ENCODE data around the gene ZNF280C.

Gene ZNF280C

GRCh38 chrX:130165181-130165702 lies 103.5 kb downstream of the ZNF280C start:
- Mint-ChIP-seq H3K4me1 (ENCODE audit: low read depth) (peaks cover 14% of the 10 kb centered on the region), H3K27me3 (no peaks in the 10 kb centered on the region), H3K9me3 (no peaks in the 10 kb centered on the region), H3K27ac (peak overlapping the region; percentile 90), H3K4me3 (peak overlapping the region; percentile 81), H3K36me3 (ENCODE audit: low read depth) (peaks cover 10% of the 10 kb centered on the region)
- intact Hi-C loops (cut with micrococcal nuclease), result no loop called here

- intact Hi-C loops (cut with micrococcal nuclease), result no loop called here
- H3K4me1 Mint-ChIP-seq (ENCODE audit: low read depth), result peaks cover 14% of the 10 kb centered on the region
- no peaks in the 10 kb centered on the region for H3K27me3 Mint-ChIP-seq
- no peak overlapping the region for H3K27ac Mint-ChIP-seq
- H3K9me3 Mint-ChIP-seq, result no peaks in the 10 kb centered on the region
- peaks cover 10% of the 10 kb centered on the region for H3K36me3 Mint-ChIP-seq (ENCODE audit: low read depth)
- H3K4me3 Mint-ChIP-seq, result peak overlapping the region; percentile 32
Measured at GRCh38 chrX:130163398-130163797, 105.3 kb downstream of the ZNF280C start.

- Mint-ChIP-seq H3K27me3 (no peaks in the 10 kb centered on the region), H3K4me1 (ENCODE audit: low read depth) (peaks cover 14% of the 10 kb centered on the region), H3K27ac (peak overlapping the region; percentile 55), H3K9me3 (no peaks in the 10 kb centered on the region), H3K4me3 (no peak overlapping the region), H3K36me3 (ENCODE audit: low read depth) (peaks cover 10% of the 10 kb centered on the region)
- intact Hi-C loops (cut with micrococcal nuclease), result no loop called here
Measured at GRCh38 chrX:130162094-130162735, 106.5 kb downstream of the ZNF280C start.

- Mint-ChIP-seq H3K4me3 (no peak overlapping the region), H3K4me1 (ENCODE audit: low read depth) (peaks cover 6% of the 10 kb centered on the region), H3K27me3 (no peaks in the 10 kb centered on the region), H3K27ac (no peak overlapping the region), H3K9me3 (no peaks in the 10 kb centered on the region), H3K36me3 (ENCODE audit: low read depth) (peaks cover 16% of the 10 kb centered on the region)
- intact Hi-C loops (cut with micrococcal nuclease), result no loop called here
Measured at GRCh38 chrX:130159776-130160175, 108.9 kb downstream of the ZNF280C start.

GRCh38 chrX:130158311-130158710 lies 110.4 kb downstream of the ZNF280C start:
- H3K4me1 Mint-ChIP-seq (ENCODE audit: low read depth), result peaks cover 6% of the 10 kb centered on the region
- no peak overlapping the region for H3K4me3 Mint-ChIP-seq
- no peaks in the 10 kb centered on the region for H3K27me3 Mint-ChIP-seq
- intact Hi-C loops (cut with micrococcal nuclease), result no loop called here
- H3K36me3 Mint-ChIP-seq (ENCODE audit: low read depth), result peaks cover 24% of the 10 kb centered on the region
- no peaks in the 10 kb centered on the region for H3K9me3 Mint-ChIP-seq
- H3K27ac Mint-ChIP-seq, result no peak overlapping the region

GRCh38 chrX:130155564-130155963 lies 113.1 kb downstream of the ZNF280C start:
- Mint-ChIP-seq H3K4me3 (no peak overlapping the region), H3K27ac (no peak overlapping the region), H3K4me1 (ENCODE audit: low read depth) (no peaks in the 10 kb centered on the region), H3K9me3 (no peaks in the 10 kb centered on the region), H3K36me3 (ENCODE audit: low read depth) (peaks cover 37% of the 10 kb centered on the region), H3K27me3 (no peaks in the 10 kb centered on the region)
- intact Hi-C loops (cut with micrococcal nuclease), result no loop called here

All from dendritic cell treated with granulocyte-macrophage colony-stimulating factor and Interleukin-4, amounts not matched to agents 40 ng/mL and 50 ng/mL, for 4 days (primary cell).